B cell (primary cell): ENCODE data around the gene RBM39. TPM values are rescaled to one million over a fixed set of nuclear protein-coding genes. Genes with fewer than 3 reads are reported as not detected.

Source experiments
- ATAC-seq: fragments of 200-7000 bp; cut with Tn5 transposase; one replicate; pipeline ENCODE4 v1.10.0; 2021; ENCODE audit warnings: low read depth, mild to moderate bottlenecking, moderate number of reproducible peaks, moderate library complexity
- CTCF ChIA-PET: fragments of 350-600 bp; sonication (Branson Sonifier 250); formaldehyde crosslinking; loops from one replicate; lab custom pipeline; 2021; ENCODE audit warnings: antibody characterized with exemption, inconsistent platforms; lab: Charles Lee
- POLR2A ChIA-PET: fragments of 350-600 bp; sonication (Branson Sonifier 250); formaldehyde crosslinking; loops from one replicate; lab custom pipeline; 2021; ENCODE audit warnings: antibody characterized with exemption; lab: Charles Lee
- DNase-seq: peaks from one replicate; pipeline ENCODE4 v3.0.0; 2013
- H2AFZ ChIP-seq: 2 replicates; pipeline ENCODE4 v1.6.1; 2012; ENCODE audit warnings: mild to moderate bottlenecking, low read depth, low read length; ENCODE audit not compliant: insufficient read depth, poor library complexity, severe bottlenecking
- H3K27ac ChIP-seq, 2 donors: 1 replicate in 1 of 2; 2 replicates in 1 of 2; pipeline ENCODE4 v1.5.1; 2012 to 2013; ENCODE audit warnings: low read length in 2 of 2, mild to moderate bottlenecking in 2 of 2, moderate library complexity in 1 of 2
- H3K27me3 ChIP-seq, 4 experiments: fragments of 200-600 bp in 1 of 4; sonication (generic) in 1 of 4; replicated peaks in 1 of 4; 1 replicate in 2 of 4; 2 replicates in 2 of 4; pipeline versions ENCODE4 v1.6.1 to v1.7.0; 2013 to 2016; ENCODE audit warnings: low read length in 3 of 4, mild to moderate bottlenecking in 2 of 4, mixed read lengths in 1 of 4, moderate library complexity in 1 of 4; ENCODE audit not compliant: insufficient read depth in 4 of 4, control insufficient read depth in 3 of 4; ENCODE audit errors: control extremely low read depth in 1 of 4
- H3K36me3 ChIP-seq, 2 experiments: replicated peaks in 1 of 2; 1 replicate in 1 of 2; 2 replicates in 1 of 2; pipeline versions ENCODE4 v1.6.1 to v1.7.1; 2013; ENCODE audit warnings: low read length in 1 of 2; ENCODE audit not compliant: insufficient read depth in 2 of 2, control insufficient read depth in 1 of 2; ENCODE audit errors: control extremely low read depth in 1 of 2, extremely low read depth in 1 of 2
- H3K4me1 ChIP-seq, 2 donors: fragments of 200-600 bp in 1 of 2; sonication (generic) in 1 of 2; 1 replicate in 1 of 2; 2 replicates in 1 of 2; pipeline versions ENCODE4 v1.5.1 to v1.6.1; 2013 to 2017; ENCODE audit warnings: low read length in 2 of 2; ENCODE audit not compliant: control insufficient read depth in 2 of 2, insufficient read depth in 2 of 2
- H3K4me2 ChIP-seq: replicated peaks from 2 replicates; pipeline ENCODE3; 2012; ENCODE audit warnings: mild to moderate bottlenecking, low read depth, low read length; ENCODE audit not compliant: poor library complexity, severe bottlenecking
- H3K4me3 ChIP-seq, 5 experiments: fragments of 200-600 bp in 1 of 5; sonication (generic) in 1 of 5; 1 replicate in 3 of 5; 2 replicates in 2 of 5; pipeline versions ENCODE4 v1.5.1 to v1.7.0; 2011 to 2016; ENCODE audit warnings: low read length in 4 of 5, mild to moderate bottlenecking in 4 of 5, low read depth in 2 of 5, control low read depth in 1 of 5, moderate library complexity in 1 of 5; ENCODE audit not compliant: insufficient read depth in 1 of 5; ENCODE audit errors: control extremely low read depth in 1 of 5, extremely low read depth in 1 of 5
- H3K79me2 ChIP-seq: fragments of 200-600 bp; sonication (generic); one replicate; pipeline ENCODE4 v1.6.0; 2016; ENCODE audit warnings: low read length; ENCODE audit not compliant: control insufficient read depth, insufficient read depth
- H3K9ac ChIP-seq: fragments of 200-600 bp; sonication (generic); 2 replicates; pipeline ENCODE4 v1.6.1; 2017; ENCODE audit warnings: mild to moderate bottlenecking, low read length, moderate library complexity
- H3K9me3 ChIP-seq, 3 donors: one replicate each; pipeline versions ENCODE4 v1.6.1 to v1.7.1; 2013; ENCODE audit warnings: low read length in 2 of 3; ENCODE audit not compliant: control insufficient read depth in 2 of 3, insufficient read depth in 1 of 3; ENCODE audit errors: control extremely low read depth in 1 of 3
- H4K20me1 ChIP-seq: 2 replicates; pipeline ENCODE4 v1.6.0; 2012; ENCODE audit warnings: mild to moderate bottlenecking, low read length; ENCODE audit not compliant: insufficient read depth, control insufficient read depth, poor library complexity, severe bottlenecking
- H3K27ac Mint-ChIP-seq: one replicate; pipeline ENCODE4 v1.8.0; 2021; ENCODE audit warnings: mixed read lengths
- H3K27me3 Mint-ChIP-seq: one replicate; pipeline ENCODE4 v1.8.0; 2021; ENCODE audit warnings: mixed read lengths
- H3K4me1 Mint-ChIP-seq: one replicate; pipeline ENCODE4 v1.8.0; 2021; ENCODE audit warnings: mixed read lengths
- H3K4me3 Mint-ChIP-seq: one replicate; pipeline ENCODE4 v1.8.0; 2021; ENCODE audit warnings: mixed read lengths
- H3K9me3 Mint-ChIP-seq: one replicate; pipeline ENCODE4 v1.8.0; 2022; ENCODE audit warnings: mixed read lengths; ENCODE audit not compliant: insufficient read depth
- CTCF ChIP-seq: fragments of 200-600 bp; IDR thresholded peaks from one replicate; pipeline ENCODE4 v1.8.0; 2022; ENCODE audit warnings: antibody characterized with exemption, mild to moderate bottlenecking
- EZH2 ChIP-seq: IDR thresholded peaks from 2 replicates; pipeline ENCODE4 v1.6.1; 2012; ENCODE audit warnings: borderline replicate concordance, low read depth, mild to moderate bottlenecking, moderate library complexity, low read length; ENCODE audit not compliant: insufficient read depth, poor library complexity, severe bottlenecking
- WGBS: methylation state at CpG from one replicate; pipeline ENCODE4 v1.1.5; 2013; ENCODE audit warnings: missing lambda C conversion rate; ENCODE audit not compliant: insufficient coverage; 5-methylcytosine and 5-hydroxymethylcytosine counted together
- intact Hi-C: fragments of 100-400 bp; cut with micrococcal nuclease; formaldehyde crosslinking; loops from one replicate; pipeline ENCODE4 v1.10.0; 2022
- polyA plus RNA-seq: library from polyadenylated mRNA; depleted of rRNA; stranded (reverse); fragments of >200 nt; gene quantifications from 2 replicates; pipeline ENCODE4 v1.2.3, GENCODE V29; 2012
- total RNA-seq, 2 donors: library from RNA; stranded (reverse); fragments of 120-200 nt in 1 of 2; gene quantifications; 1 replicate in 1 of 2; 2 replicates in 1 of 2; pipeline versions ENCODE4 v1.2.3 to v1.2.4, GENCODE V29; 2013 to 2022

The RBM39 gene
- total and polyA plus RNA-seq, 2 donors (not counting 1 experiment from before 2014, with no cell fraction given) = 217 to 689 TPM

- DNase-seq (no peak), ATAC-seq (no peak)
- Histone ChIP-seq H3K27me3 (no peaks in the 10 kb centered on the region), H3K4me3 (peak overlapping the region in 2 of 5 experiments; percentile 5 to 43), H3K36me3 (peaks cover 0 to 10% of the 10 kb centered on the region in 2 experiments), H3K27ac (peak overlapping the region; percentile 95 to 99), H3K9me3 (peaks cover 0 to 3% (median 0%) of the 10 kb centered on the region in 3 donors), H4K20me1 (no peaks in the 10 kb centered on the region), H3K79me2 (peaks cover 66% of the 10 kb centered on the region), H3K4me1 (peaks cover 77 to 85% of the 10 kb centered on the region in 2 donors), H3K9ac (peak overlapping the region; percentile 55), H3K4me2 (peak overlapping the region; percentile 87), H2AFZ (peak overlapping the region; percentile 67)
- Mint-ChIP-seq H3K4me1 (peaks cover 68% of the 10 kb centered on the region), H3K27ac (peak overlapping the region; percentile 99), H3K4me3 (peak overlapping the region; percentile 88), H3K9me3 (no peaks in the 10 kb centered on the region), H3K27me3 (no peaks in the 10 kb centered on the region)
- 90% methylated on average over 9 of the region's 9 CpGs for WGBS
- POLR2A ChIA-PET = interaction anchor here (0.6 to 6.8 kb wide), 7 partner anchors 25 to 316 kb away, joined by 3 to 259 read pairs (median 4); partner anchors contain the start of genes CEP250, RBM39, SCAND1 and SPAG4
- TF ChIP-seq EZH2 = no peak
- TF ChIP-seq CTCF = no peak
- intact Hi-C loops = loop anchor here (1.0 to 10.0 kb wide), 6 partner anchors 29 to 316 kb away; partner anchors contain the start of genes CEP250, CPNE1, ERGIC3 and RBM12
- CTCF ChIA-PET = interaction anchor here (0.6 to 6.8 kb wide), 5 partner anchors 8 to 183 kb away, joined by 3 to 82 read pairs (median 8); partner anchors contain the start of genes RBM39 and SCAND1
These were observed 29.3 kb upstream of the RBM39 start for GRCh38 chr20:35771367-35771688.
